HepG2 (cell line): ENCODE results near the gene CH25H. TPM values are rescaled to one million over a fixed set of nuclear protein-coding genes. Genes with fewer than 3 reads are reported as not detected.

Source experiments
- ATAC-seq: fragments of 200-7000 bp; cut with Tn5 transposase; 3 replicates; pipeline ENCODE4 v1.9.1; 2020; ENCODE audit warnings: mild to moderate bottlenecking, moderate library complexity
- BruUV-seq: library from RNA; stranded (reverse); fragments of 400-500 nt; replicated peaks from 2 replicates; lab custom pipeline; 2021; lab: Mats Ljungman, UMichigan
- CTCF ChIA-PET: fragments of 300-600 bp; formaldehyde crosslinking; extraction: SDS; loops from one replicate; lab custom pipeline; 2021; ENCODE audit warnings: low total read pairs, inconsistent platforms, low intra/inter-chr PET ratio; lab: Yijun Ruan, JAX
- POLR2A ChIA-PET: fragments of 350-600 bp; sonication (Branson Sonifier 250); formaldehyde crosslinking; loops from one replicate; lab custom pipeline; 2020; ENCODE audit warnings: antibody characterized with exemption, inconsistent platforms; lab: Yijun Ruan, JAX
- DNase-seq: peaks from one replicate; pipeline ENCODE4 v3.0.0-alpha.2; 2015; ENCODE audit warnings: low spot score
- FAIRE-seq: peaks from 3 replicates; lab custom pipeline; 2011; peaks lifted over from hg19 to GRCh38; lab: Jason Lieb, UNC
- H2AFZ ChIP-seq: one replicate; pipeline ENCODE4 v1.6.1; 2011; ENCODE audit warnings: low read length, inconsistent platforms
- H3K27ac ChIP-seq: fragments of 300-600 bp; 3 replicates; pipeline ENCODE4 v1.8.0; 2011; ENCODE audit warnings: mixed run types, mild to moderate bottlenecking, mixed read lengths, low read length, inconsistent platforms; ENCODE audit not compliant: insufficient read depth; ENCODE audit errors: extremely low read length
- H3K27me3 ChIP-seq, 2 experiments: fragments of 200-600 bp in 1 of 2; 2 replicates in 1 of 2; 3 replicates in 1 of 2; pipeline versions ENCODE4 v1.6.0 to v1.8.0; 2011; ENCODE audit warnings: low read length in 2 of 2, mild to moderate bottlenecking in 2 of 2, moderate library complexity in 2 of 2, inconsistent platforms in 1 of 2; ENCODE audit not compliant: insufficient read depth in 2 of 2, control insufficient read depth in 1 of 2
- H3K36me3 ChIP-seq, 2 experiments: fragments of 200-600 bp in 1 of 2; replicated peaks in 1 of 2; 2 replicates in 1 of 2; 3 replicates in 1 of 2; pipeline versions ENCODE4 v1.5.1 to v1.8.0; 2011; ENCODE audit warnings: low read length in 2 of 2, inconsistent platforms in 1 of 2; ENCODE audit not compliant: insufficient read depth in 2 of 2, control insufficient read depth in 1 of 2
- H3K4me1 ChIP-seq: 2 replicates; pipeline ENCODE4 v1.5.1; 2012; ENCODE audit warnings: low read length, inconsistent platforms; ENCODE audit not compliant: insufficient read depth
- H3K4me2 ChIP-seq: 2 replicates; pipeline ENCODE4 v1.6.0; 2011; ENCODE audit warnings: low read depth, low read length, inconsistent platforms
- H3K4me3 ChIP-seq, 3 experiments: fragments of 200-600 bp in 1 of 3; sonication (generic), shearing (Covaris generic) in 1 of 3; replicated peaks in 1 of 3; 2 replicates each; pipeline ENCODE4 v1.5.1; 2011 to 2016; ENCODE audit warnings: low read length in 3 of 3, inconsistent platforms in 2 of 3, low read depth in 2 of 3, mild to moderate bottlenecking in 2 of 3, control low read depth in 1 of 3, mixed read lengths in 1 of 3; ENCODE audit not compliant: insufficient read depth in 1 of 3
- H3K79me2 ChIP-seq: one replicate; pipeline ENCODE4 v1.6.1; 2011; ENCODE audit warnings: low read length, inconsistent platforms; ENCODE audit not compliant: insufficient read depth
- H3K9ac ChIP-seq: 2 replicates; pipeline ENCODE4 v1.6.0; 2011; ENCODE audit warnings: mild to moderate bottlenecking, low read depth, low read length, inconsistent platforms; ENCODE audit not compliant: insufficient read depth
- H3K9me3 ChIP-seq: 2 replicates; pipeline ENCODE4 v1.5.1; 2012; ENCODE audit warnings: mild to moderate bottlenecking, low read length
- H4K20me1 ChIP-seq: 2 replicates; pipeline ENCODE4 v1.6.0; 2011; ENCODE audit warnings: inconsistent platforms, mild to moderate bottlenecking, low read length, moderate library complexity; ENCODE audit not compliant: insufficient read depth
- CBX2 ChIP-seq, 2 experiments: fragments of 200-600 bp in 1 of 2; sonication (generic); formaldehyde crosslinking in 1 of 2; IDR thresholded peaks; 2 replicates each; pipeline versions ENCODE4 v1.7.0 to v1.8.1; 2018 to 2022; ENCODE audit warnings: low read depth in 2 of 2, low read length in 1 of 2, mild to moderate bottlenecking in 1 of 2, missing genetic modification reagents in 1 of 2
- DR1 ChIP-seq: sonication (generic); formaldehyde crosslinking; IDR thresholded peaks from 2 replicates; pipeline ENCODE4 v1.8.0; 2021; ENCODE audit warnings: mild to moderate bottlenecking, missing genetic modification reagents, inconsistent platforms
- EZH2 ChIP-seq: conservative IDR thresholded peaks from 2 replicates; pipeline ENCODE4 v1.6.1; 2012; ENCODE audit warnings: mild to moderate bottlenecking, low read depth, low read length, moderate library complexity
- GABPB1 ChIP-seq: IDR thresholded peaks from 2 replicates; pipeline ENCODE4 v1.6.1; 2016; ENCODE audit warnings: mild to moderate bottlenecking, missing genetic modification reagents, moderate library complexity, missing compliant biosample characterization
- HNRNPLL ChIP-seq: fragments of 200-400 bp; formaldehyde crosslinking; IDR thresholded peaks from 2 replicates; pipeline ENCODE4 v1.6.1; 2017; ENCODE audit warnings: mild to moderate bottlenecking, low read depth, low read length; ENCODE audit not compliant: poor library complexity, severe bottlenecking
- KLF16 ChIP-seq, 2 experiments: sonication (generic) in 1 of 2; formaldehyde crosslinking in 1 of 2; IDR thresholded peaks; 2 replicates each; pipeline versions ENCODE4 v1.6.1 to v1.8.0; 2016 to 2023; ENCODE audit warnings: missing genetic modification reagents in 2 of 2, missing compliant biosample characterization in 1 of 2
- RNF2 ChIP-seq: fragments of 450-650 bp; conservative IDR thresholded peaks from 2 replicates; pipeline ENCODE4 v1.6.1; 2016; ENCODE audit warnings: low read depth
- SRY ChIP-seq: sonication (generic); formaldehyde crosslinking; IDR thresholded peaks from 2 replicates; pipeline ENCODE4 v1.8.0; 2022; ENCODE audit warnings: mild to moderate bottlenecking, missing genetic modification reagents
- ZNF687 ChIP-seq: sonication (generic); formaldehyde crosslinking; IDR thresholded peaks from 2 replicates; pipeline ENCODE4 v1.5.1; 2020; ENCODE audit warnings: mild to moderate bottlenecking, missing genetic modification reagents, moderate library complexity
- ZNF724P ChIP-seq: sonication (generic); formaldehyde crosslinking; IDR thresholded peaks from 2 replicates; pipeline ENCODE4 v1.8.0; 2022; ENCODE audit warnings: missing genetic modification reagents, borderline replicate concordance
- ZNF776 ChIP-seq: sonication (generic); formaldehyde crosslinking; IDR thresholded peaks from 2 replicates; pipeline ENCODE4 v1.4.0; 2020; ENCODE audit warnings: mild to moderate bottlenecking, missing genetic modification reagents
- ZNF777 ChIP-seq: sonication (generic); formaldehyde crosslinking; IDR thresholded peaks from 2 replicates; pipeline ENCODE4 v1.4.0; 2020; ENCODE audit warnings: missing genetic modification reagents
- ZNF800 ChIP-seq: sonication (generic); formaldehyde crosslinking; IDR thresholded peaks from 2 replicates; pipeline ENCODE4 v1.4.0; 2020; ENCODE audit warnings: missing genetic modification reagents
- WGBS: methylation state at CpG from one replicate; pipeline ENCODE4 v1.1.6; 2017; ENCODE audit warnings: low lambda C conversion rate; 5-methylcytosine and 5-hydroxymethylcytosine counted together
- in situ Hi-C: cut with HindIII; loops from 2 replicates; pipeline ENCODE4 v1.10.0; 2017; ENCODE audit warnings: low pct_unique_long_range_greater_than_20kb; ENCODE audit not compliant: extremely low pct_ligation_motif_present
- intact Hi-C: fragments of 100-400 bp; cut with micrococcal nuclease; formaldehyde crosslinking; loops from one replicate; pipeline ENCODE4 v1.10.0; 2022; ENCODE audit not compliant: unreplicated experiment
- polyA plus RNA-seq, 8 experiments: library from polyadenylated mRNA; depleted of rRNA in 3 of 8; stranded (reverse) in 7 of 8; unstranded in 1 of 8; fragments of >200 nt; fragmentation: Illumina TruSeq in 4 of 8; extraction: Trizol in 4 of 8; gene quantifications; 2 replicates each; pipeline versions ENCODE4 v1.2.1 to v1.2.3, GENCODE V29; 2011 to 2016; ENCODE audit warnings: low read depth in 4 of 8, missing spikeins in 1 of 8, mixed read lengths in 1 of 8; ENCODE audit not compliant: insufficient read depth in 1 of 8
- total RNA-seq, 5 experiments: library from RNA; depleted of rRNA; stranded (reverse); fragments of >200 nt; fragmentation: Illumina TruSeq; extraction: Trizol; gene quantifications; 2 replicates each; pipeline ENCODE4 v1.2.3, GENCODE V29; 2016; ENCODE audit warnings: low read depth in 1 of 5
- TF ChIP-seq, protein P1 (sequence below): sonication (generic); formaldehyde crosslinking; IDR thresholded peaks from 2 replicates; pipeline ENCODE4 v1.4.0; 2020; ENCODE audit warnings: mild to moderate bottlenecking, missing genetic modification reagents

CH25H gene
- total and polyA plus RNA-seq, 2 of the 13 experiments (the other 11 are each of a cell fraction or from before 2014, with no cell fraction given): not detected

- peak; percentile 82 for ATAC-seq
- Histone ChIP-seq H3K4me1 (peaks cover 22% of the 10 kb centered on the region), H3K9ac (no peak overlapping the region), H3K36me3 (no peaks in the 10 kb centered on the region), H3K4me2 (peak overlapping the region; percentile 71), H3K27ac (no peak overlapping the region), H3K27me3 (peaks cover 17 to 56% of the 10 kb centered on the region in 2 experiments), H3K79me2 (no peaks in the 10 kb centered on the region), H3K4me3 (peak overlapping the region; percentile 39 to 62 (median 42)), H2AFZ (no peak overlapping the region), H3K9me3 (no peaks in the 10 kb centered on the region), H4K20me1 (no peaks in the 10 kb centered on the region)
- WGBS: 0% methylated on average over 8 of the region's 60 CpGs
- no peak for FAIRE-seq
- ChIA-PET POLR2A (no interaction called here), CTCF (no interaction called here)
- in situ Hi-C loops: loop anchor here (5.0 to 25.0 kb wide), 3 partner anchors 176 to 371 kb away; no protein-coding TSS in a partner anchor
- DNase-seq: no peak
- intact Hi-C loops: no loop called here
- no TSS peak for BruUV-seq
- TF ChIP-seq DR1 (CRISPR knock-in tag): no peak
- TF ChIP-seq SRY (CRISPR knock-in tag): no peak
- TF ChIP-seq CBX2 (IDR thresholded peaks at IDR 0.05; ENCODE audit: low read depth, low read length): 0 out of 2 replicates have a peak, but pooled peaks have one; percentile 24
- TF ChIP-seq CBX2 (CRISPR knock-in tag; IDR thresholded peaks at IDR 0.05; ENCODE audit: low read depth): peak; percentile 78; the same call in 1 of the 2 replicates
- TF ChIP-seq, protein P1, sequence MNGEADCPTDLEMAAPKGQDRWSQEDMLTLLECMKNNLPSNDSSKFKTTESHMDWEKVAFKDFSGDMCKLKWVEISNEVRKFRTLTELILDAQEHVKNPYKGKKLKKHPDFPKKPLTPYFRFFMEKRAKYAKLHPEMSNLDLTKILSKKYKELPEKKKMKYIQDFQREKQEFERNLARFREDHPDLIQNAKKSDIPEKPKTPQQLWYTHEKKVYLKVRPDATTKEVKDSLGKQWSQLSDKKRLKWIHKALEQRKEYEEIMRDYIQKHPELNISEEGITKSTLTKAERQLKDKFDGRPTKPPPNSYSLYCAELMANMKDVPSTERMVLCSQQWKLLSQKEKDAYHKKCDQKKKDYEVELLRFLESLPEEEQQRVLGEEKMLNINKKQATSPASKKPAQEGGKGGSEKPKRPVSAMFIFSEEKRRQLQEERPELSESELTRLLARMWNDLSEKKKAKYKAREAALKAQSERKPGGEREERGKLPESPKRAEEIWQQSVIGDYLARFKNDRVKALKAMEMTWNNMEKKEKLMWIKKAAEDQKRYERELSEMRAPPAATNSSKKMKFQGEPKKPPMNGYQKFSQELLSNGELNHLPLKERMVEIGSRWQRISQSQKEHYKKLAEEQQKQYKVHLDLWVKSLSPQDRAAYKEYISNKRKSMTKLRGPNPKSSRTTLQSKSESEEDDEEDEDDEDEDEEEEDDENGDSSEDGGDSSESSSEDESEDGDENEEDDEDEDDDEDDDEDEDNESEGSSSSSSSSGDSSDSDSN (CRISPR knock-in tag): peak; percentile 69; the same call in 1 of the 2 replicates
- peak; percentile 43 for TF ChIP-seq HNRNPLL
- TF ChIP-seq ZNF687 (CRISPR knock-in tag): peak; percentile 20; the same call in 1 of the 2 replicates
- peak; percentile 79; the same call in 1 of the 2 replicates for TF ChIP-seq EZH2
- peak; percentile 45; the same call in 1 of the 2 replicates for TF ChIP-seq RNF2
- TF ChIP-seq ZNF777 (CRISPR knock-in tag): peak; percentile 93
- peak; percentile 54; the same call in 1 of the 2 replicates for TF ChIP-seq ZNF800 (CRISPR knock-in tag)
- TF ChIP-seq ZNF776 (CRISPR knock-in tag): 0 out of 2 replicates have a peak, but pooled peaks have one; percentile 55
- TF ChIP-seq GABPB1 (CRISPR knock-in tag): peak; percentile 41; the same call in 1 of the 2 replicates
- TF ChIP-seq KLF16 (CRISPR knock-in tag; IDR thresholded peaks at IDR 0.05): peak in 1 of 2 experiments; percentile 15; a peak in 1 of 4 replicates
- TF ChIP-seq ZNF724P: no peak
Measured at GRCh38 chr10:89207801-89208551, 859 bp upstream of the CH25H start.
